DND-41 (cell line): Measurements from ENCODE around the gene RGS19.

Experiments used
- CTCF ChIP-seq: IDR thresholded peaks from 2 replicates; pipeline ENCODE4 v1.5.1; 2012; ENCODE audit warnings: borderline replicate concordance, low read length, moderate library complexity, mild to moderate bottlenecking; ENCODE audit not compliant: poor library complexity, severe bottlenecking; ENCODE audit errors: extremely low read depth
- EZH2 ChIP-seq: IDR thresholded peaks from 3 replicates; pipeline ENCODE4 v1.6.1; 2012; ENCODE audit warnings: borderline replicate concordance, low read depth, mild to moderate bottlenecking, moderate library complexity, low read length, inconsistent platforms; ENCODE audit not compliant: severe bottlenecking

- TF ChIP-seq CTCF (no peak), EZH2 (no peak)
Measured at GRCh38 chr20:64052326-64052722, 27.0 kb downstream of the RGS19 start.
